Thyroid gland (tissue), 4 donors: ENCODE measurements around the gene ATP1A2. TPM values are rescaled to one million over a fixed set of nuclear protein-coding genes. Genes with fewer than 3 reads are reported as not detected.

Source experiments
- DNase-seq, 2 donors: peaks; one replicate each; pipeline ENCODE4 v3.0.0-alpha.2; 2019
- H3K27ac ChIP-seq, 3 donors: fragments of 200-600 bp; sonication (generic); 1 replicate in 2 of 3; 2 replicates in 1 of 3; pipeline ENCODE4 v1.5.1; 2016 to 2019; ENCODE audit warnings: mild to moderate bottlenecking in 1 of 3, moderate library complexity in 1 of 3
- H3K27me3 ChIP-seq: fragments of 200-600 bp; sonication (generic); one replicate; pipeline ENCODE4 v1.5.1; 2019
- H3K36me3 ChIP-seq, 2 donors: fragments of 200-600 bp; sonication (generic); one replicate each; pipeline ENCODE4 v1.5.1; 2016 to 2019
- H3K4me1 ChIP-seq, 2 donors: fragments of 200-600 bp; sonication (generic); one replicate each; pipeline ENCODE4 v1.5.1; 2017 to 2019
- H3K4me3 ChIP-seq, 3 donors: fragments of 200-600 bp; sonication (generic); replicated peaks in 1 of 3; 1 replicate in 2 of 3; 2 replicates in 1 of 3; pipeline ENCODE4 v1.5.1; 2016; ENCODE audit warnings: mild to moderate bottlenecking in 1 of 3
- H3K9me3 ChIP-seq: fragments of 200-600 bp; sonication (generic); one replicate; pipeline ENCODE4 v1.5.1; 2017
- POLR2A ChIP-seq, 2 donors: fragments of 450-650 bp; IDR thresholded peaks; one replicate each; pipeline ENCODE4 v1.6.1; 2017; ENCODE audit warnings: antibody characterized with exemption in 2 of 2, mild to moderate bottlenecking in 2 of 2, moderate library complexity in 1 of 2
- WGBS, 2 donors: methylation state at CpG; one replicate each; pipeline ENCODE4 v1.1.5; 2017; 5-methylcytosine and 5-hydroxymethylcytosine counted together
- intact Hi-C: fragments of 100-400 bp; cut with DNase I; formaldehyde crosslinking; loops from one replicate; pipeline ENCODE4 v1.15.1; 2023
- total RNA-seq, 4 donors: library from RNA; depleted of rRNA; stranded (reverse); fragments of >200 nt; gene quantifications; one replicate each; pipeline ENCODE4 v1.2.3, GENCODE V29; 2016
- TF ChIP-seq, protein P1 (sequence below), 6 experiments: fragments of 200-600 bp in 3 of 6; fragments of 450-650 bp in 3 of 6; sonication (generic) in 3 of 6; IDR thresholded peaks; one replicate each; pipeline ENCODE4 v1.5.1; 2016 to 2019; ENCODE audit warnings: antibody characterized with exemption in 6 of 6, mild to moderate bottlenecking in 2 of 6, inconsistent platforms in 1 of 6, moderate library complexity in 1 of 6

Gene ATP1A2
- total RNA-seq, 4 donors from 2014 or later = 1.1 to 4.2 (median 2.6) TPM

DNA sequence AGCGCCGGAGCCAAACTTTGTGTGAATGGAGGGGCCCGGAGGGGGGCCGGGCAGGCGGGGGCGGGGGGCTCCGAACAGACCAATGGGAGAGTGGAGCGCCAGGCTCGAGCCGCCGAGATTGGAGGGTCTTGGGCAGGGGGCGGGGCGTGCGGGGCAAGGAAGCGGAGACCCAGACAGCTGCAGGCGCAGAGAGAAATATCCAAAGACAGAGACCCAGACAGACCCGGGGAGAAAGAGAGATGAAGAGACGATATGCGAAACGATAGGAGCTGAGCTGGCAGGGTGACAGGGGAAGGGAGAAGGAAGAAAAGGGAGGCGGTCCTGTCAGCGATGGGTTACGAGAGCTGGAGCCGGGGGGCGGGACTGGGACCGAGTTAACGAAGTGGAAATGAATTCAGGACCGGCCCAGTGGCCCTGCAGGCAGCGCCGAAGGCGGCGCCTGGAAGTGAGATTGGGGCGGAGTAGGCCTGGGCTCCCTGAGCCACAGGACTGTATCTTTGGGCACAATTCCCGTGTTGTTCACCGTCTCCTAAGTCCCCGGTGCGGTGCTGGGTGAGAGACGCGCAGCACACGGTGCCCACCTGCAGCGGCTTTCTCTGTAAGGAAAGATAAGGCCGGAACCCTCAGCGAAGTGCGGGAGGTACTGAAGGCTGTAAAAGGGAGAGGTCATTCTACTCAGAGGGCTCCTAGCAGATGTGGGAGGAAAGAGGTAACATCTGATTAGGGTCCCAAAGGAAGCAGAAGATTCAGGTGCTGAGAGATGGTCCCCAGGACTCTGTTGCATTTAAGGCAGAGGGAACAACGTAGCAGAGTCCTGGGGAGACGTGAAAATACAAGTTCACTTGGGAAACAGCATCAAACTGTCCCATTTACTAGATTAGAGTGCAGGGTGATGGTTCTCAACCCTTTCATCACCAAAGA lies 45.1 kb upstream of the ATP1A2 start:
- H3K27me3 ChIP-seq = no peaks in the 10 kb centered on the region
- DNase-seq = peak; percentile 88 to 89
- no peaks in the 10 kb centered on the region for H3K9me3 ChIP-seq
- intact Hi-C loops = no loop called here
- TF ChIP-seq, protein P1, sequence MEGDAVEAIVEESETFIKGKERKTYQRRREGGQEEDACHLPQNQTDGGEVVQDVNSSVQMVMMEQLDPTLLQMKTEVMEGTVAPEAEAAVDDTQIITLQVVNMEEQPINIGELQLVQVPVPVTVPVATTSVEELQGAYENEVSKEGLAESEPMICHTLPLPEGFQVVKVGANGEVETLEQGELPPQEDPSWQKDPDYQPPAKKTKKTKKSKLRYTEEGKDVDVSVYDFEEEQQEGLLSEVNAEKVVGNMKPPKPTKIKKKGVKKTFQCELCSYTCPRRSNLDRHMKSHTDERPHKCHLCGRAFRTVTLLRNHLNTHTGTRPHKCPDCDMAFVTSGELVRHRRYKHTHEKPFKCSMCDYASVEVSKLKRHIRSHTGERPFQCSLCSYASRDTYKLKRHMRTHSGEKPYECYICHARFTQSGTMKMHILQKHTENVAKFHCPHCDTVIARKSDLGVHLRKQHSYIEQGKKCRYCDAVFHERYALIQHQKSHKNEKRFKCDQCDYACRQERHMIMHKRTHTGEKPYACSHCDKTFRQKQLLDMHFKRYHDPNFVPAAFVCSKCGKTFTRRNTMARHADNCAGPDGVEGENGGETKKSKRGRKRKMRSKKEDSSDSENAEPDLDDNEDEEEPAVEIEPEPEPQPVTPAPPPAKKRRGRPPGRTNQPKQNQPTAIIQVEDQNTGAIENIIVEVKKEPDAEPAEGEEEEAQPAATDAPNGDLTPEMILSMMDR (IDR thresholded peaks at IDR 0.05) = no peak
- peak in 1 of 2 donors; percentile 40 for TF ChIP-seq POLR2A (IDR thresholded peaks at IDR 0.05)
- peaks cover 6 to 7% of the 10 kb centered on the region in 2 donors for H3K4me1 ChIP-seq
- peak overlapping the region in 1 of 3 donors; percentile 20 for H3K27ac ChIP-seq
- 3 to 4% methylated on average over 38 to 43 of the region's 46 CpGs for WGBS, 2 donors
- no peaks in the 10 kb centered on the region for H3K36me3 ChIP-seq
- peak overlapping the region in 2 of 3 donors; percentile 21 to 42 for H3K4me3 ChIP-seq

DNA sequence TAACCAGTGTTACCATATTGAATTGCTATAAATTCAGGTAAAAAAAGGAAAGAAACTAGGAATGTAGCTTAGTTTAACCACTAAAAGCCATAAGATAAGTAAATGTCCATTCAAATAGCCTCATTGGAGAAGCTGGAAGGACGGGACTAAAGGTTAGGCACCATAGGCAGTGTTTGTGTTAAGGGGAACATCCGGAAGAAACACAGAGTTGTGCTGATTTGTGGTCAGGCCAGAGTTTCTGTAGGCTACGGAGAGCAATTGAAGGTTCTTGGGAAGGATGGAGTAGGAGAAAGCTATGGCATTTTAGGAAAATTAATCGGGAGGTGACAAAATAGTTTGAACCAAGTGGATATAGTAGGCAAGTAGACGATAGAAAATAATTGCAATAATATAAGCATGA lies 44.3 kb upstream of the ATP1A2 start:
- Histone ChIP-seq H3K4me1 (peaks cover 6 to 7% of the 10 kb centered on the region in 2 donors), H3K4me3 (no peak overlapping the region), H3K27me3 (no peaks in the 10 kb centered on the region), H3K36me3 (no peaks in the 10 kb centered on the region), H3K27ac (no peak overlapping the region), H3K9me3 (no peaks in the 10 kb centered on the region)
- 89 to 90% methylated on average over 5 of the region's 5 CpGs for WGBS, 2 donors
- intact Hi-C loops = no loop called here
- DNase-seq = no peak
- TF ChIP-seq, protein P1 (IDR thresholded peaks at IDR 0.05) = no peak
- no peak for TF ChIP-seq POLR2A (IDR thresholded peaks at IDR 0.05)

DNA sequence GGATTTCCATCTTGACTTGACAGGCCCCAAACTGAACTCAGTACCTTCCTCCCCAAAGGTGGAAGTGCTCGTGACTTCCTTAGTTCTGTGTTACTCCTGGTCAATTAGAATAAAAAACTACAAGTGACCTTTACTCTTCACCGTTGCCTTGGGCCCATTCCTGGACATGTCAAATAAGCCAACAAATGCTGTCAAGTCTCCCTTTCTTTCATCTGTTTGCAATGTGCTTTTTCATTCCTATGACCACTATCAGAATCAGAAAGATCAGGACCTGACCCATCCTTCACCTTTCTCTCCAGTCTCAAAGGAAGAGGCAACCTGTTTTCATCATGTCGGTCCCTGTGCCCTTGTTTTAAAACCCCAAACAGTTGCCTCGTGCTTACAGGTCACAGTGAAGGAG lies 40.7 kb upstream of the ATP1A2 start:
- Histone ChIP-seq H3K27me3 (no peaks in the 10 kb centered on the region), H3K36me3 (no peaks in the 10 kb centered on the region), H3K9me3 (no peaks in the 10 kb centered on the region), H3K27ac (no peak overlapping the region), H3K4me3 (no peak overlapping the region), H3K4me1 (peaks cover 4 to 18% of the 10 kb centered on the region in 2 donors)
- 75 to 84% methylated on average over 4 of the region's 4 CpGs for WGBS, 2 donors
- TF ChIP-seq, protein P1 (IDR thresholded peaks at IDR 0.05) = no peak
- no peak for TF ChIP-seq POLR2A (IDR thresholded peaks at IDR 0.05)
- no peak for DNase-seq
- intact Hi-C loops = no loop called here

DNA sequence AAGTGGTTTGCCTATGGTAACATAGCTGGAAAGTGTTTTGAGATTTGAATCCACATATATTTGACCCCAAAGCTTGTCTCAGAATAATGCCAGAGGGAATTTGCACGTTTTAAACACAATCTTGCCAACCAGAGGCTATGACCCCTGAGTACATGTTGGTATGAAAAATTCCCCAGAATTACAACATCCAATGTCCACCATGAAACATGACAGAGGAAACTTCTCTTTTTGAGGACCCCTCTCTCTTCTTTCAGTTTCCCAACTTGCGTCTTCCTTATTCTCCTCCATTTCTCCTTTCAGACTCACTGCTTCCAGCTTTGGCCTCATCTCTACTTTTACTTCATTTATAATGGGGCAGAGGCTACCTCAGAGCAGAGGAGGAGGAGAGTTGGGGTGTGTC lies 39.7 kb upstream of the ATP1A2 start:
- H3K27ac ChIP-seq = no peak overlapping the region
- 59 to 74% methylated on average over 2 of the region's 2 CpGs for WGBS, 2 donors
- H3K27me3 ChIP-seq = no peaks in the 10 kb centered on the region
- intact Hi-C loops = no loop called here
- peaks cover under 1 to 13% of the 10 kb centered on the region in 2 donors for H3K4me1 ChIP-seq
- H3K9me3 ChIP-seq = no peaks in the 10 kb centered on the region
- H3K4me3 ChIP-seq = no peak overlapping the region
- TF ChIP-seq POLR2A (IDR thresholded peaks at IDR 0.05) = no peak
- TF ChIP-seq, protein P1 (IDR thresholded peaks at IDR 0.05) = no peak
- DNase-seq = no peak
- H3K36me3 ChIP-seq = no peaks in the 10 kb centered on the region

DNA sequence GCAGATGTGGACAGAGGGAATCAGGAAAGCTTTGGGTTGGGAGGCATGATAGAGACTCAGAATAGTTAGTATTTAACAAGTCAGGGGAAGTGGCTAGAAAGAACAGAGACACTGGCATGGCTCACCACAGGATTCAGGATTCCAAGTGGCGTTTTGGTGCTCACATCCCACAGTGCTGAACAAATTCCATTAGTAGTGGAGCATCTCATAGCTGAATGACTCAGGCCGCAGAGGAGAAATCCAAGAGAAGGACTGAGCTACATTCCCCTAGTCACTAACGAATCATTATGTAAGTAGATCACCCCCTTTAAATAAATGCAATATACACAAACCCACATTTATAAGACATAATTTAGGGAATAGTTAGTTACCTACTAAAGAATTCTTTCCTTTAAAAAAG lies 39.3 kb upstream of the ATP1A2 start:
- Histone ChIP-seq H3K27me3 (no peaks in the 10 kb centered on the region), H3K4me1 (peaks cover 0 to 11% of the 10 kb centered on the region in 2 donors), H3K27ac (no peak overlapping the region), H3K36me3 (no peaks in the 10 kb centered on the region), H3K9me3 (no peaks in the 10 kb centered on the region), H3K4me3 (no peak overlapping the region)
- 67 to 69% methylated on average over 3 of the region's 3 CpGs for WGBS, 2 donors
- DNase-seq = no peak
- TF ChIP-seq POLR2A (IDR thresholded peaks at IDR 0.05) = no peak
- TF ChIP-seq, protein P1 (IDR thresholded peaks at IDR 0.05) = no peak
- intact Hi-C loops = no loop called here
